Measurements from ENCODE around the gene UBE2V1.

DNA sequence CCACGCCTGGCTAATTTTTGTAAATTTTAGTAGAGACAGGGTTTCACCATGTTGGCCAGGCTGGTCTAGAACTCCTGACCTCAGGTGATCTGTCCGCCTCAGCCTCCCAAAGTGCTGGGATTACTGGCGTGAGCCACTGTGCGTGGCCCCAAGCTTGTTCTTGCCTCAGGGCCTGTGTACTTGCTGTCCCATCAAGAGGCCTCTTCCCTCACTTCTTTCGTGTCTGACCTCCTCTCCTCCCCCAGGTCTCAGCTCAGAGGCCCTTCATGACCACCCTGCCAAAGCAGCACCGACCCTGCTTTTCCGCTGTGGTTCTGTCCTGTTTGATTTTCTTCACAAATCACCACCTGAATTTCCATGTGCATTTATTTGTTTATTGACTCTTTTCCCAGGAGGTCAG, 10.5 kb upstream of the UBE2V1 start:
- TF ChIP-seq, protein P1, sequence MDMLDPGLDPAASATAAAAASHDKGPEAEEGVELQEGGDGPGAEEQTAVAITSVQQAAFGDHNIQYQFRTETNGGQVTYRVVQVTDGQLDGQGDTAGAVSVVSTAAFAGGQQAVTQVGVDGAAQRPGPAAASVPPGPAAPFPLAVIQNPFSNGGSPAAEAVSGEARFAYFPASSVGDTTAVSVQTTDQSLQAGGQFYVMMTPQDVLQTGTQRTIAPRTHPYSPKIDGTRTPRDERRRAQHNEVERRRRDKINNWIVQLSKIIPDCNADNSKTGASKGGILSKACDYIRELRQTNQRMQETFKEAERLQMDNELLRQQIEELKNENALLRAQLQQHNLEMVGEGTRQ (IDR thresholded peaks at IDR 0.05; ENCODE audit: low read depth, low read length): no peak
- TF ChIP-seq, protein P1 (CRISPR knock-in tag; IDR thresholded peaks at IDR 0.05; ENCODE audit: borderline replicate concordance): no peak
- no peak for TF ChIP-seq HDAC2 (CRISPR knock-in tag; IDR thresholded peaks at IDR 0.05)
- TF ChIP-seq, protein P2, sequence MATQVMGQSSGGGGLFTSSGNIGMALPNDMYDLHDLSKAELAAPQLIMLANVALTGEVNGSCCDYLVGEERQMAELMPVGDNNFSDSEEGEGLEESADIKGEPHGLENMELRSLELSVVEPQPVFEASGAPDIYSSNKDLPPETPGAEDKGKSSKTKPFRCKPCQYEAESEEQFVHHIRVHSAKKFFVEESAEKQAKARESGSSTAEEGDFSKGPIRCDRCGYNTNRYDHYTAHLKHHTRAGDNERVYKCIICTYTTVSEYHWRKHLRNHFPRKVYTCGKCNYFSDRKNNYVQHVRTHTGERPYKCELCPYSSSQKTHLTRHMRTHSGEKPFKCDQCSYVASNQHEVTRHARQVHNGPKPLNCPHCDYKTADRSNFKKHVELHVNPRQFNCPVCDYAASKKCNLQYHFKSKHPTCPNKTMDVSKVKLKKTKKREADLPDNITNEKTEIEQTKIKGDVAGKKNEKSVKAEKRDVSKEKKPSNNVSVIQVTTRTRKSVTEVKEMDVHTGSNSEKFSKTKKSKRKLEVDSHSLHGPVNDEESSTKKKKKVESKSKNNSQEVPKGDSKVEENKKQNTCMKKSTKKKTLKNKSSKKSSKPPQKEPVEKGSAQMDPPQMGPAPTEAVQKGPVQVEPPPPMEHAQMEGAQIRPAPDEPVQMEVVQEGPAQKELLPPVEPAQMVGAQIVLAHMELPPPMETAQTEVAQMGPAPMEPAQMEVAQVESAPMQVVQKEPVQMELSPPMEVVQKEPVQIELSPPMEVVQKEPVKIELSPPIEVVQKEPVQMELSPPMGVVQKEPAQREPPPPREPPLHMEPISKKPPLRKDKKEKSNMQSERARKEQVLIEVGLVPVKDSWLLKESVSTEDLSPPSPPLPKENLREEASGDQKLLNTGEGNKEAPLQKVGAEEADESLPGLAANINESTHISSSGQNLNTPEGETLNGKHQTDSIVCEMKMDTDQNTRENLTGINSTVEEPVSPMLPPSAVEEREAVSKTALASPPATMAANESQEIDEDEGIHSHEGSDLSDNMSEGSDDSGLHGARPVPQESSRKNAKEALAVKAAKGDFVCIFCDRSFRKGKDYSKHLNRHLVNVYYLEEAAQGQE (IDR thresholded peaks at IDR 0.05; ENCODE audit: borderline replicate concordance in 1 of 2, low read depth in 1 of 2, low read length in 2 of 2): no peak
